Measurements from ENCODE around the gene CYP19A1.

DNA sequence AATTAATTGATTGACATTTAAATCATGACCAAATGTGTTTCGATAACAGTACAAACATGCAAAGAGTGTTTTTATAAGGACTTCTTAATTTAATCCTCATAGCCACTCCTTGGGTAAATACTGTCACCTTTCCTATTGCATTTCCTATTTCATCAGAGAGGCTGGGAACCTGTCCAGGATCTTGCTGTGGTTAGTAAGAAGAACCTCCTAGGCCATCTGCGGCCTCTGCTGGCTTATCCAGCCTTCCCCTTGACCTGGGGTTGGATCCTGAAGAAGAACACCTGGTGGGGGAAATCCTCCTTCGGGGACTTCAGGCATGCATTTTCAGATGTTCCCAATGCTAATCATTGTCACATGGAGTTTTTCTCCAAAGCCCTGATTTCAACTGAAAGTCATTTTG lies 28.5 kb upstream of the CYP19A1 start:
- TF ChIP-seq EZH2 (IDR thresholded peaks at IDR 0.05; ENCODE audit: borderline replicate concordance, insufficient read depth, low read depth, low read length, poor library complexity, severe bottlenecking) (no peak), CTCF (IDR thresholded peaks at IDR 0.05) (no peak)
